HG02884 (cell line): ENCODE data around the gene MPP1.

Experiments
- ATAC-seq: cut with Tn5 transposase; IDR thresholded peaks from one replicate; pipeline ENCODE4 v1.9.1; 2021; ENCODE audit warnings: mild to moderate bottlenecking, moderate library complexity; ENCODE audit not compliant: unreplicated experiment

MPP1 gene

GRCh38 chrX:154813801-154814200 lies 8.5 kb upstream of the MPP1 start:
- no peak for ATAC-seq

GRCh38 chrX:154812341-154813101 lies 7.2 kb upstream of the MPP1 start:
- ATAC-seq = no peak

DNA sequence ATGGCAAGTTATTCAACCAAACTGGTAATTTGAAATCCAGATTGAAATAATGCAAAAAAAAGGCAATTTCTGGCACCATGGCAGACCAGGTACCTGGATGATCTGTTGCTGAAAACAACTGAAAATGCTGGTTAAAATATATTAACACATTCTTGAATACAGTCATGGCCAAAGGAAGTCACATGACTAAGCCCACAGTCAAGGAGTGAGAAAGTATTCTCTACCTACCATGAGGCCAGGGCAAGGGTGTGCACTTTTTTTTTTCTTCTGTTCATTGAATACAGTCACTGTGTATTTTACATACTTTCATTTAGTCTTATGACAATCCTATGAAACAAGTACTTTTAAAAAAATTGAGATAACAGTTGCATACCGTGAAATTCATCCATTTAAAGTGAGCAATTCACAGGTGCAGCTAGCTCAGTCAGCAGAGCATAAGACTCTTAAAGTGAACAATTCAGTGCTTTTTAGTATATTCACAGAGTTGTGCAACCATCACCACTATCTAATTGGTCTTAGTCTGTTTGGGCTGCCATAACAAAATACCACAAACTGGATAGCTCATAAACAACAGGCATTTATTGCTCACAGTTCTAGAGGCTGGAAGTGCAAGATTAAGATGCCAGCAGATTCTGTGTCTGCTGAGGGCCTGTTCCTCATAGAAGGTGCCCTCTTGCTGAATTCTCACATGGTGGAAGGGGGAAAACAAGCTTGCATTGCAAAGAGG lies 4.8 kb upstream of the MPP1 start:
- no peak for ATAC-seq

DNA sequence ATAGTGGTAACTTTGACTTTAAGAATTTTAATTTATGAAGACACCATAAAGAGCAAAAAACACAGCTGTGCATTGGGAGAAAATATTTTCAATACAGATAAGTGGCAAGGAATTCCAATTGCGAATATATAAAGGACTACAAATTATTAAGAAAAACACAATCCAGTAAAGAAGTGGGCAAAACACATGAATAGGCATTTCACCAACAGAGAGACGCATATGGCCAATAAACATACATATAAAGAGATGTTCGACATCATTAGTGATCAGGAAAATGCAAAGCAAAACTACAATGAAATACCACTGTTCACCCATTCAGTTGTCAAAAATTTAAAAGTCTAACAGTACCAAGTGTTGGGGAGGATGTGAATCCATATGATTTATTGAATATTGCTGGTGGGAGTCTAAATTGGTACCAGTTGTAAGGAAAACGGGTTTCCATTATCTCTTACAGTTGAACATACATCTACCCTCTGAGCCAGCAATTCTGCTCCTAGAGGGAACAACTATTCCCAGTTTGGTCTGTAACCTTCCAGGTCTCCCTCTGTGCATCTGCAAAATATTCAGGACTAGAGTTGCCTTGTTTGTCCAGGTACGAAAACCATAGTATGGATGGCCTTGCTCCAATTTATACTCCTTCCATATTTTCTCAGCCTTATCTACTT lies 1.7 kb upstream of the MPP1 start:
- no peak for ATAC-seq

- ATAC-seq = peak; percentile 9
Measured at GRCh38 chrX:154805696-154806091, 409 bp upstream of the MPP1 start.

DNA sequence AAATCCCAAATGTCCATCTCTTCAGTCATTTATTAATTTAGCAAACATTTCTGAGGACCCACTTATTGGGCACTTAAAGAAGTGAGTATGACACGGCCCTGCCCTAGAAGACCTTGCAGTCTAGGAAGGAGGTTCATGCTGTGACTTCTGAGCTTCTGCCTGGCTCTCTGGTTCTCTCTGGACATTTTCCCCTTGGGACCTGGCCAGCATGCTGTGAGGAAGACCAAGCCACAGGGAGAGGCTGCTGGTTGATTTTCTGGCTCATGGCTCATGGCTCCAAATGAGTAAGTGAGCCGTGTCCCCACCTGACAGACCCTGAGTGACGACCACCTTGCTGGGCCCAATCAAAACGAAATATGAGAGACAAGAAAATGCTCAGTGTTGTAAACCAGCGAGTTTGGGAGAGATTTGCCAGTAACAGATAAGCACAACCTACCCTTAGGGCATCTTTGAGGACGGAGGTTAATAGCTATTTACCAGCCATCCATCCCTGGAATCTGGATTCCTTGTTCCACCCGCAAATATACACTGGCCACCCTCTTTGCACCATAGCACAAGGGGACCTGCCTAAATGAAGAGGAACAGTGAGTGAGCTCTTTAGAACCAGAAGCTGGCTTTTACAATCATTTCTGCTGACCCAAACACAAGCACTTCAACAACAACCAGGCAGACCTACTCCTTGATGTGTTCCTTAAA lies 876 bp downstream of the MPP1 start:
- ATAC-seq = no peak

- ATAC-seq = no peak
Measured at GRCh38 chrX:154802947-154803346, 2.3 kb downstream of the MPP1 start.

- no peak for ATAC-seq
Measured at GRCh38 chrX:154800478-154801210, 4.6 kb downstream of the MPP1 start.

GRCh38 chrX:154799556-154800348 lies 5.5 kb downstream of the MPP1 start:
- ATAC-seq = no peak

DNA sequence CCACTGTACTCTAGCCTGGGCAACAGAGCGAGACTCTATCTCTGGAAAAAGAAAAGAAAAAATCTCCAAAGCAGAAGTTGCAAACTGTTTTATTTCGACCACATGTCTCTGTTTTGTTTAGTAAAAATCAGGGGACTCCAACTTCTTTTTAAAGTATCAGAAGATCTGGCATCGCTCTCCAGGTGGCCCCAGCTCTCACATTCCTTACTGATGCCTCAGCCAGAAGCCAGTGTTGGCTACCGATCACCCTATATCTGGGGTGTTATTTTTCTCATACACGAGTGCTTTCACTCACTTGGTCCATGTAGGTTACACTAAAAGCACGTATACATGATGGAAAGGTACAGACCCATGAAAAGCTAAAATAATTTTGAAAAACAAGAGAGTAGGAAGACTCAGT lies 8.3 kb downstream of the MPP1 start:
- no peak for ATAC-seq

- no peak for ATAC-seq
Measured at GRCh38 chrX:154795016-154795415, 10.3 kb downstream of the MPP1 start.

GRCh38 chrX:154793084-154793795 lies 12.0 kb downstream of the MPP1 start:
- no peak for ATAC-seq

- ATAC-seq = no peak
Measured at GRCh38 chrX:154791939-154792338, 13.3 kb downstream of the MPP1 start.

- no peak for ATAC-seq
Measured at GRCh38 chrX:154791467-154791866, 13.8 kb downstream of the MPP1 start.

- ATAC-seq = no peak
Measured at GRCh38 chrX:154785716-154786115, 19.6 kb downstream of the MPP1 start.

DNA sequence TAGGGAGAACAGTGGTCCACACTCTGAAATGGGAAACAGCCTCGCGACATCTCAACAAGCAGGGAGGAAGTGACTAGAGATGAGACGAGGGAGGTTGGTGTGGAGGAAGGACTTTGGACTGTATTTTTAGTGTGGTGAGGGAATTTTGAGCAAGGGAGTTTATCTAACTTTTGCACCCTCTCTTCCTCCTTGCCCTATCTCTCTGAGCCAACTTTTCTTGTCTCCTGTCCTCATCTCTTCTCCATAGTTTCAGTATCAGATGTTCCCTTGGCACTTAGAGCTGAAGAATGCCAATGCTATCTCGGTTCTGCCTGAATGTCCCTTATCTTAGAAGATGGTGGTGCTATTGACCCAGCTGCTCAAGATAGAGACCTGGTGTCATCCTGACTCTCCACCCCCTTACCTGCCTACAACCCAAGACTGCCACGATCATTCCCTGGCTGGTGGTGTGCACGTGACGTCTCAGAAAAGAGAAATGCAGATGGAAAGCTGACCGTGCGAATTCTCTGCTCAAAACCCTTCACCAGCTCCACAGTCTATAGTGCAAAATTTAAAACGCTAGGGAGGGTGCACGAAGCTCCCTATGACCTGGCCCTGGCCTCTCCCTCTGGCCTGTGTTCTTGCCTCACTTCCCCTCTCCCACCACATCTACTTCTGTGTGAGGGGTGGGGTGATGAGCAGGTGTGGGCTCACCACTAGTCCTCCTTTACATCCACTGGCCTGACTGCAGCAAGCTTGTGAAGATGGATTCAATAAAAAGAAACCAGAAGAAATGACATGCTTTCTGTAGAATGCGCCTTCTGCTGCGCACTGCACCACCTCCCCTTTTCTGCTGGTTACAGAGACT lies 20.9 kb downstream of the MPP1 start:
- ATAC-seq = no peak

DNA sequence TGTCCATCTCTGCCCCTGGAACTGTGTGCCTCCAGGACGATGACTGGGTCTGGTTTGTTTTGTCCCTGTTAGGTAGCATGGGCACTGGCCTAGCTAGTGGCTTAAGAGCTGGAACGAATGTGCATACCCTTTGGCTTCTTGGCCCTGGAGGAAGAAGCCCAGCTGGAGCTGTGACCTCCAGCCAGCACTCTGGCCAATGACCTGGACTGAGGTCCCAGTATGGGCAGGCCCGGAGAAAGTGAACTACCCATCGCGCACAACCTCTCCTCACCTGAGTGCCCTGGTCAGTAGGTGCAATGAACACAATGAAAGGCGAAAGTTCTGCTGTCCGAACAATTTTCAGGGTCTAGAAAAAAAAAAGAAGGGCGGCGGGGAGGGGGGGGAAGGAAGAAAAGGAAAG lies 24.3 kb downstream of the MPP1 start:
- ATAC-seq = no peak

DNA sequence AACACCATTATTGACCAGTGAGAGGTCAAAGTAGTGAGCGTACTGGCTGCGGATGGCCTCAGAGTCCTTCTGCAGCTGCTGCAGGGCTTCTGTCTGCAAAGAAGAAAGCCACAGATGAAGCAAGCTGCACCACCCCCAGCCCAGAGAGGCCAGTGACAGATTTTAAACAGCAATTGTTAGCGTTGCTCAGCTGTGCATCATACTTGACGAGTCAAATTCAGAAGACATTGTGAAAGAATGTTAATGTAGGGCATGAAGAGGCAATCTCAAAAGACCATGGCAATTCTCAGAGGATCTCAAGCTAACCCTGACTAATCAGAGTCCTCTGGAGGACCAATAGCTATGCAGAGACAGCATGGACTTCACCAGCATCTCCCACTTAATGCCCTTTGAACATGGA lies 26.0 kb downstream of the MPP1 start:
- no peak for ATAC-seq
